HCT116 (cell line): ENCODE data around the gene KCNE4.

ENCODE experiments used
- CEBPB ChIP-seq: IDR thresholded peaks from 2 replicates; pipeline ENCODE4 v1.6.1; 2012; ENCODE audit warnings: low read depth
- ELF1 ChIP-seq: IDR thresholded peaks from 2 replicates; pipeline ENCODE4 v1.6.1; 2012; ENCODE audit warnings: low read depth, borderline replicate concordance
- EZH2 ChIP-seq: fragments of 200-600 bp; sonication (generic); IDR thresholded peaks from 2 replicates; pipeline ENCODE4 v1.6.1; 2017; ENCODE audit warnings: antibody characterized with exemption, mixed run types
- JUND ChIP-seq: IDR thresholded peaks from 2 replicates; pipeline ENCODE4 v1.6.1; 2012
- MAX ChIP-seq: IDR thresholded peaks from 2 replicates; pipeline ENCODE4 v1.6.1; 2012
- POLR2A ChIP-seq: IDR thresholded peaks from 2 replicates; pipeline ENCODE4 v1.7.0; 2011; ENCODE audit warnings: borderline replicate concordance; ENCODE audit not compliant: insufficient read depth, insufficient read length; ENCODE audit errors: extremely low read depth
- POLR2AphosphoS5 ChIP-seq: IDR thresholded peaks from 2 replicates; pipeline ENCODE4 v1.6.1; 2011; ENCODE audit warnings: mild to moderate bottlenecking, low read depth, low read length, moderate library complexity
- RAD21 ChIP-seq: IDR thresholded peaks from 2 replicates; pipeline ENCODE4 v1.6.1; 2012; ENCODE audit warnings: low read depth, mild to moderate bottlenecking
- YY1 ChIP-seq: IDR thresholded peaks from 2 replicates; pipeline ENCODE4 v1.6.1; 2011; ENCODE audit warnings: low read length, low read depth, moderate library complexity, mild to moderate bottlenecking; ENCODE audit not compliant: insufficient replicate concordance; ENCODE audit errors: extremely low read depth
- ZFX ChIP-seq: fragments of 450-650 bp; IDR thresholded peaks from 2 replicates; pipeline ENCODE4 v1.6.1; 2017
- TF ChIP-seq, protein P1 (sequence below), 3 experiments: fragments of 200-600 bp in 1 of 3; sonication (generic) in 1 of 3; IDR thresholded peaks in 2 of 3; conservative IDR thresholded peaks in 1 of 3; 2 replicates each; pipeline ENCODE4 v1.5.1; 2012 to 2017; ENCODE audit warnings: low read depth in 2 of 3, low read length in 2 of 3, antibody characterized with exemption in 1 of 3, borderline replicate concordance in 1 of 3, control low read depth in 1 of 3, mild to moderate bottlenecking in 1 of 3, mixed read lengths in 1 of 3, mixed run types in 1 of 3, moderate library complexity in 1 of 3; ENCODE audit not compliant: insufficient read depth in 1 of 3

DNA sequence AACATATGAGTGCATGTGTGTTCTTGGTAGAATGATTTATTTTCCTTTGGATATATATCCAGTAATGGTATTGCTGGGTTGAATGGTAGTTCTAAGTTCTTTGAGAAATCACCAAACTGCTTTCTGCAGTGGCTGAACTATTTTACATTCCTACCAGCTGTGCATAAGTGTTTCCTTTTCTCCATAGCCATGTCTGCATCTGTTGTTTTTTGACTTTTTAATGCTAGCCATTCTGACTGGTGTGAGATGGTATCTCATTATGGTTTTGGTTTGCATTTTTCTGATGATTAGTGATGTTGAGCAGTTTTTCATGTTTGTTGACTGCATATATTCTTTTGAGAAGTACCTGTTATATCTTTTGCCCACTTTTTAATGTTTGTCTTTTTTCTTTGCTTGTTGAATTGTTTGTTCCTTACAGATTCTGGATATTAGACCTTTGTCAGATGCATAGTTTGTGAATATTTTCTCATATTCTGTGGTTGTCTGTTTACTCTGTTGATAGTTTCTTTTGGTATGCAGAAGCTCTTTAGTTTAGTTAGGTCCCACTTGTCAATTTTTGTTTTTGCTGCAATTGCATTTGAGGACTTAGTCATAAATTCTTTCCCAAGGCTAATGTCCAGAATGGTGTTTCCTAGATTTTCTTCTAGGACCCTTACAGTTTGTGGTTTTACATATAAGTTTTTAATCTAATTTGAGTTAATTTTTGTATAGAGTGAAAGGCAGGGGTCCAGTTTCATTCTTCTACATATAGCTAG is 17.6 kb upstream of the KCNE4 start:
- TF ChIP-seq CEBPB (no peak), POLR2AphosphoS5 (no peak), YY1 (no peak), POLR2A (no peak), EZH2 (no peak), ZFX (no peak), MAX (no peak), RAD21 (no peak), JUND (no peak), ELF1 (no peak)
- TF ChIP-seq, protein P1, sequence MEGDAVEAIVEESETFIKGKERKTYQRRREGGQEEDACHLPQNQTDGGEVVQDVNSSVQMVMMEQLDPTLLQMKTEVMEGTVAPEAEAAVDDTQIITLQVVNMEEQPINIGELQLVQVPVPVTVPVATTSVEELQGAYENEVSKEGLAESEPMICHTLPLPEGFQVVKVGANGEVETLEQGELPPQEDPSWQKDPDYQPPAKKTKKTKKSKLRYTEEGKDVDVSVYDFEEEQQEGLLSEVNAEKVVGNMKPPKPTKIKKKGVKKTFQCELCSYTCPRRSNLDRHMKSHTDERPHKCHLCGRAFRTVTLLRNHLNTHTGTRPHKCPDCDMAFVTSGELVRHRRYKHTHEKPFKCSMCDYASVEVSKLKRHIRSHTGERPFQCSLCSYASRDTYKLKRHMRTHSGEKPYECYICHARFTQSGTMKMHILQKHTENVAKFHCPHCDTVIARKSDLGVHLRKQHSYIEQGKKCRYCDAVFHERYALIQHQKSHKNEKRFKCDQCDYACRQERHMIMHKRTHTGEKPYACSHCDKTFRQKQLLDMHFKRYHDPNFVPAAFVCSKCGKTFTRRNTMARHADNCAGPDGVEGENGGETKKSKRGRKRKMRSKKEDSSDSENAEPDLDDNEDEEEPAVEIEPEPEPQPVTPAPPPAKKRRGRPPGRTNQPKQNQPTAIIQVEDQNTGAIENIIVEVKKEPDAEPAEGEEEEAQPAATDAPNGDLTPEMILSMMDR (IDR thresholded peaks at IDR 0.05 in 2 of 3, conservative IDR thresholded peaks at IDR 0.05 in 1 of 3; ENCODE audit: borderline replicate concordance in 1 of 3, insufficient read depth in 1 of 3, low read depth in 2 of 3, low read length in 2 of 3): no peak
